Tibial artery (tissue), 4 donors: ENCODE data around the gene PRKG1.

Experiments used
- DNase-seq, 2 donors: peaks; one replicate each; pipeline ENCODE4 v3.0.0-alpha.2; 2019
- H3K27ac ChIP-seq, 2 donors: fragments of 200-600 bp; sonication (generic) in 1 of 2; 1 replicate in 1 of 2; 2 replicates in 1 of 2; pipeline ENCODE4 v1.5.1; 2018 to 2019; ENCODE audit warnings: mild to moderate bottlenecking in 1 of 2
- H3K27me3 ChIP-seq, 2 donors: fragments of 200-600 bp; sonication (generic) in 1 of 2; one replicate each; pipeline versions ENCODE4 v1.5.1 to v1.6.0; 2016 to 2019
- H3K36me3 ChIP-seq, 3 donors: fragments of 200-600 bp; sonication (generic) in 2 of 3; one replicate each; pipeline ENCODE4 v1.5.1; 2016 to 2019; ENCODE audit warnings: mild to moderate bottlenecking in 2 of 3
- H3K4me1 ChIP-seq, 4 donors: fragments of 200-600 bp; sonication (generic) in 2 of 4; 1 replicate in 3 of 4; 2 replicates in 1 of 4; pipeline ENCODE4 v1.5.1; 2016 to 2019
- H3K4me3 ChIP-seq, 2 donors: fragments of 200-600 bp; sonication (generic) in 1 of 2; 1 replicate in 1 of 2; 2 replicates in 1 of 2; pipeline ENCODE4 v1.5.1; 2018 to 2019; ENCODE audit warnings: mild to moderate bottlenecking in 2 of 2
- H3K9me3 ChIP-seq, 3 donors: fragments of 200-600 bp; sonication (generic) in 1 of 3; one replicate each; pipeline ENCODE4 v1.5.1; 2016 to 2019
- intact Hi-C: fragments of 100-400 bp; cut with DNase I; formaldehyde crosslinking; loops from one replicate; pipeline ENCODE4 v1.15.0; 2023; ENCODE audit warnings: low total_unique reads
- TF ChIP-seq, protein P1 (sequence below), 2 experiments: fragments of 200-600 bp in 1 of 2; fragments of 450-650 bp in 1 of 2; IDR thresholded peaks; one replicate each; pipeline ENCODE4 v1.5.1; 2017 to 2019; ENCODE audit warnings: antibody characterized with exemption in 2 of 2, mild to moderate bottlenecking in 1 of 2, moderate library complexity in 1 of 2

Gene PRKG1

DNA sequence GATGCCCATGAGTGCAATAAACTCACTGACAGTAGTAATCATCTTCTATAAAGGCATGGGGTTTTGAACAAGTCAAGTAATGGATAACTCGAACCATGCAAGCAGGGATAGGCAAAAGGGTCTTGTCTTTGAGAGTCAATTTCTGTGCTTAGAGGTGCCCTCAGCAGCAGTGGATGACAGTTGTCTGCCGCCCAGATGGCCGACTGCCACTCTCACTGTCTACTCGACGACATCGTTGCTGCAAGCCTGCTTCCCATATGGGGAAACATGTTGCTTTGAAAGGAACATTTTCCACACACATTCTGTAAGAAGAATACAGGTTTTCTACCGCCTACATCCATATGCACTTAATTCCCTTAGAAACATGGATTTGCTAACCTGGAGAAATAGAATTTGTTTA, 1003.5 kb downstream of the PRKG1 start:
- no peaks in the 10 kb centered on the region for H3K36me3 ChIP-seq
- TF ChIP-seq, protein P1, sequence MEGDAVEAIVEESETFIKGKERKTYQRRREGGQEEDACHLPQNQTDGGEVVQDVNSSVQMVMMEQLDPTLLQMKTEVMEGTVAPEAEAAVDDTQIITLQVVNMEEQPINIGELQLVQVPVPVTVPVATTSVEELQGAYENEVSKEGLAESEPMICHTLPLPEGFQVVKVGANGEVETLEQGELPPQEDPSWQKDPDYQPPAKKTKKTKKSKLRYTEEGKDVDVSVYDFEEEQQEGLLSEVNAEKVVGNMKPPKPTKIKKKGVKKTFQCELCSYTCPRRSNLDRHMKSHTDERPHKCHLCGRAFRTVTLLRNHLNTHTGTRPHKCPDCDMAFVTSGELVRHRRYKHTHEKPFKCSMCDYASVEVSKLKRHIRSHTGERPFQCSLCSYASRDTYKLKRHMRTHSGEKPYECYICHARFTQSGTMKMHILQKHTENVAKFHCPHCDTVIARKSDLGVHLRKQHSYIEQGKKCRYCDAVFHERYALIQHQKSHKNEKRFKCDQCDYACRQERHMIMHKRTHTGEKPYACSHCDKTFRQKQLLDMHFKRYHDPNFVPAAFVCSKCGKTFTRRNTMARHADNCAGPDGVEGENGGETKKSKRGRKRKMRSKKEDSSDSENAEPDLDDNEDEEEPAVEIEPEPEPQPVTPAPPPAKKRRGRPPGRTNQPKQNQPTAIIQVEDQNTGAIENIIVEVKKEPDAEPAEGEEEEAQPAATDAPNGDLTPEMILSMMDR (IDR thresholded peaks at IDR 0.05), result no peak
- peaks cover 0 to 16% (median 0%) of the 10 kb centered on the region in 4 donors for H3K4me1 ChIP-seq
- no peak overlapping the region for H3K4me3 ChIP-seq
- no peaks in the 10 kb centered on the region for H3K27me3 ChIP-seq
- no peaks in the 10 kb centered on the region for H3K9me3 ChIP-seq
- intact Hi-C loops, result no loop called here
- no peak overlapping the region for H3K27ac ChIP-seq
- no peak for DNase-seq

DNA sequence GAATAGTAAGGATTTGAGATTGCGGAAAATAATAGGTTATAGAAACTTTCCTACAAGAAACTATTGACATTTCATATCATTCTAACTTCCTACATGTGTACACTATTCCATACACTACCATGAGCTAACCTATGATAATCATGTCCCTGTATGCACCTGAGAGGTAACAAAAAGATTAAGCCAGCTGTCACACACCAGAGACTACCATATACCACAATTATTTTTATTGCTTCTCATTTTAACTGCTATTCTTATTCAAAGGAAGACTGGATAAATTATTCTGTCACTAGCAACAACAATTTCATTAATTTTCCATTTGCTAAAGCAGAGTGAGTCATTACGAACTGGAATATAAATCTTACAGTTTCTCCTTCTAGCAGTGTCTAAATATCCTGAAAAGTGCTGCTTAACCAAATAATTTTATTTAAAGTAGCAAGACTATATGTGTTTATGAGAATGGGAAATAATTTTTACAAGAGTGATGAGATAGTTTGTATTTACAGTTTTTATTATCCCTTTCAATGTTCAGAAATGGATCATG, 1004.2 kb downstream of the PRKG1 start:
- intact Hi-C loops, result no loop called here
- H3K36me3 ChIP-seq, result no peaks in the 10 kb centered on the region
- TF ChIP-seq, protein P1 (IDR thresholded peaks at IDR 0.05), result no peak

DNA sequence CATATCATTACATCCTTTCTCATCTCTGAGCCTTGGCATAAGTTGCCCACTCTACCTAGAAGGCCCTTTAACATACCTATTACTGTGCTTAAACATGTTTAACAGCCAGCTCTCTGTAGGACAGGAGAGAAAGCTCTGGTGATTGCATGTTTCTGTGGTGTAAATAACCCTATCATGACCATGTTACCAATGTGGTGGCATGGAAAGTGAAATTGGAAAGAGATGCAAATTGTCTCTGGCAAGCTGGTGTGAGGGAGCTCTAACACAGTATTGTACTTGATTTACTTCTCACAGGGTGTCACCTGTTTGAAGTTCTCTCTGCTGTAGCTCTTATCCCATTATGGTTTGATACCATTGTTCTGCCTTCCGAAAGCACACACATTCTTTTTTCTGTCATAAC, 1008.0 kb downstream of the PRKG1 start:
- no peak for DNase-seq
- intact Hi-C loops, result no loop called here
- Histone ChIP-seq H3K27me3 (no peaks in the 10 kb centered on the region), H3K27ac (no peak overlapping the region), H3K4me3 (no peak overlapping the region), H3K36me3 (no peaks in the 10 kb centered on the region), H3K9me3 (no peaks in the 10 kb centered on the region), H3K4me1 (peaks cover 0 to 5% (median 0%) of the 10 kb centered on the region in 4 donors)
- TF ChIP-seq, protein P1 (IDR thresholded peaks at IDR 0.05), result no peak

More for the DNA sequence above, 1004.2 kb downstream of the PRKG1 start:
- no peak overlapping the region for H3K4me3 ChIP-seq
- DNase-seq, result no peak
- no peaks in the 10 kb centered on the region for H3K27me3 ChIP-seq
- H3K4me1 ChIP-seq, result peaks cover 0 to 14% (median 0%) of the 10 kb centered on the region in 4 donors
- no peaks in the 10 kb centered on the region for H3K9me3 ChIP-seq
- no peak overlapping the region for H3K27ac ChIP-seq

DNA sequence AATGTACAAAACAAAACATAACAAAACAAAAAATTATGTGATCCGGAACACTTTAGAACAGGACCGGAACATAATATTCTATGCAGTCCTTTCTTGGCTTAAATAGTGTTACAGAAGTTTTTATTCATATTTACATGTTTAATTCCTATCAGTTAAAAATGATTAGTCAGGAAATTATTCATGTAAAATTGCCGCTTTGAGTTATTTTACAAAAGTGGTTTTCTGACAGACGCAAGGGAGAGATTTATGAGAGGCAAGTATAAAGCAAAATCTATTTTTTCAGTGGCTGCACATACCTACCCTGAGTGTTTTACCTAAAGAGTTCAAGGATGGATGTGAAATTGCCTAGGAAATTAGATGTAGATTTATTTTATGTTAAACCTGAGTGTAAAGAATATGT, 1009.1 kb downstream of the PRKG1 start:
- Histone ChIP-seq H3K27ac (no peak overlapping the region), H3K36me3 (no peaks in the 10 kb centered on the region), H3K4me3 (no peak overlapping the region), H3K9me3 (no peaks in the 10 kb centered on the region), H3K4me1 (peaks cover 0 to 2% (median 0%) of the 10 kb centered on the region in 4 donors), H3K27me3 (no peaks in the 10 kb centered on the region)
- TF ChIP-seq, protein P1 (IDR thresholded peaks at IDR 0.05), result no peak
- intact Hi-C loops, result no loop called here
- DNase-seq, result no peak

DNA sequence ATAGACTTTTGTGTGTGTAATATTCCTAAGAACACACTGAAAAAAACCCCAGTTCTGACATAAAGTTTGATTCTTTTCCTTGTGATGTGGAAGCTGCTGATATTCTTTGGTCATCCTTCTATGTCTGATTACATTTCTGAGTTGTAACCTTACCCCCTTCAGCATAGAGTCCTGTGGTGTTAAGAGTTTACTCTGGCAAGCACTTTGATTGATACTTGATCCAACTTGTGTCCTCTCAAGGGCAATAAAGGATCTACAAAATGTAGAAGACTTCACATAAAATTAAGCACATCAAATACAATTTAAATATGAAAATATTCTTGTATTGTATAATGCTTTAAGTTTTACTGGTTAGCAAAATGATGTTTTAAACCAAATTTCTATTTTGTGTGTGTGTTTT, 1018.1 kb downstream of the PRKG1 start:
- Histone ChIP-seq H3K4me1 (no peaks in the 10 kb centered on the region), H3K36me3 (no peaks in the 10 kb centered on the region), H3K27me3 (no peaks in the 10 kb centered on the region), H3K9me3 (no peaks in the 10 kb centered on the region), H3K27ac (no peak overlapping the region), H3K4me3 (no peak overlapping the region)
- intact Hi-C loops, result no loop called here
- DNase-seq, result no peak
- TF ChIP-seq, protein P1 (IDR thresholded peaks at IDR 0.05), result no peak

DNA sequence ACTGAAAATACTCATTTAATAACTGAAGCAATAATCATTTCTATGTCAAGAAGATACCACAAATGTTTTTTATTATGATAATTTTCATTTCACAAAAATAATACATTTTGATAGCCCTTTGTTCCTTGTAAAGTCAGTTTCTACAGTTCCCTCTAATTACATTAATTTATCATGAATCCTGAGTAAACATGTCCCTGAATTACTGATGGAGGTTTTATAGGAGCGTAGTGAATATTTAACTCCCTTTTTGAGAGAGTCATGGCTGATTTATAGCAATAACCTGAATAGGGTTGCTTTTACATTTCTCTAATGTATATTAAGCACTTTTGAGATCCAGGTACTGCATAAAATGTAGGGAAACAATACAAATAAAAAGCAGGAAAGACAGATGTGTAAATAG, 1023.8 kb downstream of the PRKG1 start:
- no peaks in the 10 kb centered on the region for H3K9me3 ChIP-seq

More for the DNA sequence above, 1023.8 kb downstream of the PRKG1 start:
- no peaks in the 10 kb centered on the region for H3K27me3 ChIP-seq
- intact Hi-C loops, result no loop called here
- no peak overlapping the region for H3K27ac ChIP-seq
- H3K4me3 ChIP-seq, result no peak overlapping the region
- H3K4me1 ChIP-seq, result no peaks in the 10 kb centered on the region
- H3K36me3 ChIP-seq, result no peaks in the 10 kb centered on the region
- TF ChIP-seq, protein P1 (IDR thresholded peaks at IDR 0.05), result no peak
- DNase-seq, result no peak
